HG03520 (cell line): Measurements from ENCODE around the gene STOML3.

Experiments used
- ATAC-seq: cut with Tn5 transposase; IDR thresholded peaks from one replicate; pipeline ENCODE4 v1.9.1; 2021; ENCODE audit warnings: mild to moderate bottlenecking, moderate library complexity; ENCODE audit not compliant: unreplicated experiment

The STOML3 gene

DNA sequence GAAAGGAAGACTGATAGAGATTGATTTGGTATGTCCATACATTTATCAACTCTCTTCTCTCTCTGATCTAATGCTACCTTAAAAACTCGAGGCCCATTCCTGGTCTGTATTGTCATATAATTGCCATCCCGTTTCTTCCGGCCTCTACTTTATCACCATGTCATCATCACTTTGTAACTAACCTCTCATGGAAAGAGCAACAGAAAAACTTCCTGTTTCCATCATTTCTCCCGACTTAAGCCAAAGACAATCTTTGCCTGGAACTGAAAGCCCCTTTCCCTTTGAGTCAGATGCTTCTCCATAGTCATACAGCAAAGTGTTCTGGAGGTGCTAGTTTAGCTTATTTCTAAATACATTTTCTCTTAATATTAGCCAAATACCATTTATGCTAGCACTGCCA is 2.8 kb upstream of the STOML3 start:
- ATAC-seq, result no peak

DNA sequence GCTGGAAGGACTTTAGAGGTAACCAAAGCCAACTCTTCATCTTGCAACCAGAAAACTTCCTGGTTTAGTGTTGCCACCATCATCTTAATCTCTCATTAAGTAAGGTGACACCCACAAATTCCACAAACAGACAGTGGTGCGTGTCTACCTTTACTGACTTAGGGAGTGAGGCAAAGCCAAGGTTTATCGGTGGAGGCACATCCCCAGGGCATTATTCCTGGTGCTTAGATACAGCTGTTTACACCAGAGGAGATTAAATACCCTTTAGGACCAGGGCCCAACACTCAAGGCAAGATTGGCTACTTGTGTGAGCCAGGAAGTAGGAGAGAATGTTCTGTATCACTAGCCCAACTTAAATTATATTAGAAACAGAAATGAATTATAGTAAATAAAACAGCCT is 9.5 kb downstream of the STOML3 start:
- no peak for ATAC-seq

DNA sequence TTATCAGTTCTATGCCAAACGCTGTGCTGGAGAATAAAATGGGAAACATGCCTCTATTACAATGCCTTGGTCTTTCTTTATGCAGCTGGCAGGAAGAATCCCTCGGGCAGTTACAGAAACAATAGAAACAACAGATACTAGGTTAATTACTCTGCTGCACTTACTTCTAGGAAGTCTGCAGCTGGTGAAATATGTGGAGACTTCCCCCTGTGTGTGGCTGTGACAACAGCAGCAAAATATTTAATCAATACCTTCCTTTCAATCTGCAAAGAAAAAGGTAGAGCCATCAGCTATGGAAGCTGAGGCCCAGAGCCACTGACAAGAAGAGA is 9.9 kb downstream of the STOML3 start:
- no peak for ATAC-seq

DNA sequence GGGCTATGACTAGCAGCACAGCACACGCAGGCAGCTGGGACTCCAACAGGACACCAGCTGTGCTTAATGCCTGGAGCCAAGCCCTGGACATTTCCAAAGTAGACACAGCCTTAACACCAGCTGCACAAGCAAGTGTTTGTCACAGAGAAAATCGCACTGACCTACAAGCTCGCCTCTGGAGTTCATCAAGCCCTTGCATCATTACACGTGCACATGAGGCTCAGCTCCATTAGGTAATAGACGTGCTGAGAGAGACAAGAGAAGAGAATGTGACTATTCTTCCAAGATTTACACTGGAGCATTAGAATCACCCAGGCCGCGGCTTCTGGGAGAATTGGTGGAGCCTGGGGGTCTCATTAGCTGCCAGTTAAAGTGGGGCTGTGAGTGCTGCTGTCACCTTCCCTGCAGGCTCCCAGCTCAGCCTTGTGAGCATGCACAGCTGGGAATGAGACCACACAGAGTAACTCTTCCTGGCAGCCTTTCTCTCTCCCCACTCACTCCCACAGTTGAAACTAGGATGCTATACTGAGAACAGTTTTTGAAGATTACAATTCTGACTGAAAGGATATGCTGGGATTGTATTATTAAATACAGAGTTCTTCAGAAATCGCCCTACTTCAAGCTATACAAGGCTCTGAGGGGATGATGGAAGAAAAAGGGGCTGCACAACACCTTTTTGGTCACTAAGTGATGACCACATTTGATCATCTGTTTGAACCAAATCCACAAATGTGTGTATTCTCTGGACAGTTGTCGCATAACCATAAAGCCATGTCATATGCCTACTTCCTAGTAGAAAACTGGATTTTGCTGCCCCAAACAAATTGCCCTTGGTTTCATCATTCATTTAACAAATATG is 10.5 kb downstream of the STOML3 start:
- no peak for ATAC-seq

DNA sequence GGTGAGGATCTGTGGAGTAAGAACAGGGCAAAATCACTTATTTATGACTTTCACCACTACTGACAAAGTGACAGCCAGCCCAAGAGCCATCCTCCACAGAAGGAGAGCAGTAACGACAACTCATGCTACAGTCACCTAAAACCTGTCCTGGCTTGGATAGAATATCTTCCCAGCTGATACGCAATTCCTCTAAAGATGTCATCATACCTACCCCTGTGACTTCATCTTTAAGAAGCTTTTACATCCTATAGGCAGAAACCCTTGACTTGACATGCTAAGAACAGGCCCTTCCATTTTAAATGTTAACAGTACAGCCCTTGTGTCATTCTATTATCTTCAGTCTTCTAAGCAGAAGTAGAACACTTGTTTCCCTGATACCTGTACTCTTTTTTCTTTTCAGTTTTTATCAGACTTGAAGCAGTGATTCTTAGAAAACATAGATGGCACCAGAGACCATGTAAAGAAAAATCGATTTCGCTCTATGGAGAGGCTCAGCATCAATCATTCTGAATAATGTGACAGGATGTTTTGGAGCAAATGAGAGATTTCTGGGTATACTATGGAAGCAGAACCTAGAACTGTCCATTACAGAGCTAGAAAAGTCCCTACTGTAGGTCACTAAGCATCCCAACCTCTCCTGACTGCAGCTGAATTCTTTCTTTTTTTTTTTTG is 20.1 kb downstream of the STOML3 start:
- no peak for ATAC-seq

DNA sequence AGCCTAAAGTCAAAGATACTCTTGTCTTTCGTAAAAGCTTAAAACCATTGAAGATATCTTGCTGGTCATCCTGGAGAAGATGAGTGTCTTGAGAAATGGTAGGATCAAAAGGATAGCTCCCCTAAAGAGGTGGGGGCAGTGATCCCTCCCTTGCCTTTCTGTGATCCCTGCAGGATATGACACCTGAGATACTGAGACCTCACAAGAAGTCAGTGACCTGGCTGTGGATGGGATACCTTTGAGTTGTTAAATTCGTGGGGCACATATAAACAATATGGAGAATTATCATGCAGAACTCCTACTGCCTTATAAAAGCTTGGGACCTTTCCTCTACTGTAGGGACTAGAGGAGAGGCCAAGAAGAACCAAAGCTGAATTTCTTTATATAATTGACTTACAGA is 21.4 kb downstream of the STOML3 start:
- ATAC-seq, result no peak

DNA sequence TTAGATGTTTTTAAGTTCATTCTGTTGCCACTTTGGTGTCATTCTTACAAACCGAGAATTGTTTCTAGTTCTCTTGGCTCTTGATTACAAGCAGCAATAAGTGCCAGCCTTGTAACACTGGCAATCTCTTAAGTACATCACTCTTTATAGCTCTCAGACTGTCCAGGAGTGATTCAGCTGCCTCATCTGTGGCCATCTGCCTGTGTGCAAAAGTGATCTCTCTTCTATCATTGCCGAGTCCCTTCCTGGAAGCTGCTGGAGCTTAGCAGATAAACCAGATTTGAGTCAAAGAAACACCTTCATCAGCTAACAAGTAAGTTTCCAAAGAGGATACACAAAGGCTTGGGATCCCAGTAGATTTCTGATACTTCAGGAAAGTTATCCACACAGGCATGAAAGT is 23.2 kb downstream of the STOML3 start:
- ATAC-seq, result no peak

DNA sequence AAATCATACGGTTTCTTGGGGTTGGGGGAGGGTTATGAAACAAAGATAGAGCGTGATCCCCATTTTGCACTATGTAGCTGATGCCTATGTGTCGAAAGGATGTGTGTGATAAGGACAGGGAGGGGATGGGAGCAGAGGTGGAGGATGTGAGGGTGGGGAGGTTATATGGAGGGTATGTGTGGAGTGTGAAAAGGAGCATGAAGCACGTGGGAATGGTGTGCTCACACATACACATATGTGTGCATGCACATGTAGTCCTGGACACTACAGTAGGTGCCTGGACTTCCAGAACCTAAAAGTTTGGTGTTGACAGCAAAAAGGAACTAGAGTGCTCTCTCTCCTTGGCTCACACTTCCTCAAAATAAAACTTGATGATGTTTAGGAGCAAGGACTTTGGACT is 25.4 kb downstream of the STOML3 start:
- no peak for ATAC-seq

DNA sequence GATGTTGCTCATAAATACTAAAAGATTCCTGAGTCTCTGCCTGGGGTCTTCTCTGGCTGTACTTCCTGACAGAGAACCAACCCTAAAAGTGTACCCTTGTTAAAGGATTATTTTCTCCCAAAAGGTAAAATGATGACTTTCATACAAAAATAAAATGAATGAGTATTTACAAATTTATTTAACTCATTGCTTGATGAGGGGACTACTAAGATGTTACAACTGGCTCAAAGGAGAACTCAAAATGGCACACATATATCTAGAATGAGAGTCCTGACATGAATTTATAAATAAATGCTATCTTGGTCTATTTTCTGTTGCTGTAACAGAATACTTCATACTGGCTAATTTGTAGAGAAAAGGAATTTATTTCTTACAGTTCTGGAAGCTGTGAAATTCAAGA is 30.5 kb downstream of the STOML3 start:
- ATAC-seq, result no peak

DNA sequence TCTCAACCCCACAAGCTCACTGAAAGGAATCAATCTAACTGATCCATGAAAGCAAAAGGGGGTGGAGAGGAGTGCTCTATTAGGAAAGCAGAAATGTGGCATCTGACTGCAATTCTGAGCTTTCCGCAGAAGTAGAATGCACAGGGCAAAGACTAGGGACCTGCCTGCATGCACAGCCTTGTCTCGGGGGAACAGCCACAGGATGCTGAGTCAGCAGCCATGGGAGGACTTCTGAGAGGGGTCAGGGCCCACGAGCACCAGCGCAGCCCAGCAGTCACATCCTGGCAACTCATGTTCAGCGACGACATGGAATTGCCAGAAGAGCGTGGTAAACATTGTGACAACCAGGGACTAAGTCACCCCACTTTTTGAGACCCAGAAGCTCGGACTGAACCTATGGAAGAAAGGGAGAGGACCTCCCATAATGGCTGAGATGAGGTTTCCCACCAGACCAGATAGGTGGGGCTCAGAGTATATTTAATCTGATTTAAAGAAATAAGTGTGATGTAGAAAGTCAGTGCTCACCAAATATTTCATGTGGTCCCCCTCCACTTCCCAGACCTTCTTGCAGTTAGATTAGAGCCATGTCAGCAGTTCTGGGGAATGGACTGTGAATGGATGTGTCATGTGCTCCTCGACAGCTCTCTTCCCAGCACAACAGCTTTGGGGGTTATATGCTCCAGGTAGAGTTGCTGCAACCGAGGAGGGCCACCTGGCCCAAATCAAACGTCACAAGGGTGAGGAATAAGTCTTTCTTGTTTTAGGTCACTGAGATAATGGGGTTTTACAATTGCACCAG is 32.6 kb downstream of the STOML3 start:
- no peak for ATAC-seq

DNA sequence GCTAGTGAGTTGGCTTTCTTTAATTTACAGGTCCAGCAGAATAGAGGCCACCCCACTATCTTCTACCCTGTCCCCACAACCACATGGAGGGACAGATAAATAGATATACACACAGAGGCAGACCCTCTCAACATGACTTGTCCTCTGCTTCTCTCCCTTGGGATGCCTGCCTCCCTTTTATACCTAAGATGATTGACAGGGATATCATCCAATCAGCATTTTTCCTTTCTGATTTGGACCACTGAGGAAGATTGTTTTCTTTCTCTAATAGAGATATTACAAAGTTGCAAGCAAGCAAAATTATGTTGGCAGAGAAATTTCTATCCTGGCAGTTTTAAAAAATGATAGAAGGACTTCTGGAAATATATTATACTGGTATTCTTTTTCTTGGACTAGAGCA is 35.8 kb downstream of the STOML3 start:
- no peak for ATAC-seq

DNA sequence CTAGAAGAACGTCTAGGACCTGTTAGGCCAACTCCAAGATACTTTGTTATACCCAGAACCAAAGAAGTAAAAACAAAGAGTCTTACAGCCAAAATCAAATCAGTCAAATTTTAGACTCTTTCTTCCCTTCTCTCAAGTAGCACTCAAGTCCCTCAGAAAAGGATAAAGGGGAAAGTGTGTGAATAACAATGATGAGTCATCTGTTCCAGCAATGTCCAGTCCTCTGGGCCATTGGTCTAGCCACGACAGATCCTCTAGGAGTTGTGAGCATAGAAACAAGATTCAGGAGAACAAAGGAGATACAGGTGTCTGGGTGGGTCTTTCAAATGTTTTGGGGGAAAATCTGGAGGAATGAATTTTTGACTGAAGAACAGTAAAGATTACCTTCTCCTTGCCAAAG is 36.3 kb downstream of the STOML3 start:
- no peak for ATAC-seq

DNA sequence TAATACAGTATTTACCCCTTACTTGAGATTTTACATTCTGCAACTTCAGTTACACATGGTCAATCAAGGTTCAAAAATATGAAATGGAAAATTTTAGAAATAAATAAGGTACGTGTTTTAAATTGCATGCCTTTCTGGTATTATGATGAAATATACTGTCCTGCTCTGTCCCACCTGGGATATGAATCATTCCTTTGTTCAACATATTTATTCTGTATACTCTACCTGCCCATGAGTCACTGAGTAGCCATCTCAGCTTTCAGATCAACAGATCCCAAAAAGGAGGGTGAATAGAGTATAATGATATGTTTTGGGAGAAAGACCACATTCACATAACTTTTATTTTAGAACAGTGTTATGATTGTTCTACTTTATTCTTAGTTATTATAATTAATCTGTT is 37.8 kb downstream of the STOML3 start:
- ATAC-seq, result no peak

DNA sequence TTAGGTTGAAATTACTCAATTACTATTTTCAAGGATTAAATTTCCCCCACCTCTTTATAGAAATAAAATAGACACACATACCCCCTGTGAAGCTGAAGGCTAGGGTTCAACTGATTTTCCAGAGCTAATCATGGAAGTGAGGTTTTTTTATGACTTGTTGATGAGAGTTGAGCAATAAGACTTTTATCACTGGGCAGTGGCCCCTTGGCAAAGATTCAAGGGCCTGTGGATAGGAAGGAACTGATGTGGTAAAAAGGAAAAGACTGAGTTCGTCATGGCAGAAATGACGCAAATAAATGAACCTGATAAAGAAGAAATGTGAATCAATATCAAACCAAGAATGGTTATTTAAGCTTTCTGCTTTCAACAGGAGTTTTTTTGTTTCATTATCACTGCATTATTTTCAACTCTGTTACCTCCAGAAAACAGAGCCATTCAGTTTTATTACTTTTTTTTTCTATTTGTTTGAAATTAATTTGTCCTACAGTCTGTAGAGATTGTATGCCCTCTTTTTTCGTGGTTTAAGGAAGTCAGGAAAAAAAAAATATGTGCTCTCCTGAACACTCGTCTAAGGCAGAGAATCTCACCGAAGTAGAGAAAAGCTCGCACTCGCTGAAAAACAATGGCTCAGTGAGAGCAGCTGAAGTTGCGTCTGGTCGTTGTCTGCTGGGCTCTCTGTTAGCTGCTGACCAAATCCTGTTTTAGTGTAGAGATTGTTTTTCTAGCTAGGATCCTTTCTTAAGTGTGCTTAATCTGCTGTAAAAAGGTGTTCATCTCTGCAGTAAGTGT is 38.9 kb downstream of the STOML3 start:
- ATAC-seq, result no peak

DNA sequence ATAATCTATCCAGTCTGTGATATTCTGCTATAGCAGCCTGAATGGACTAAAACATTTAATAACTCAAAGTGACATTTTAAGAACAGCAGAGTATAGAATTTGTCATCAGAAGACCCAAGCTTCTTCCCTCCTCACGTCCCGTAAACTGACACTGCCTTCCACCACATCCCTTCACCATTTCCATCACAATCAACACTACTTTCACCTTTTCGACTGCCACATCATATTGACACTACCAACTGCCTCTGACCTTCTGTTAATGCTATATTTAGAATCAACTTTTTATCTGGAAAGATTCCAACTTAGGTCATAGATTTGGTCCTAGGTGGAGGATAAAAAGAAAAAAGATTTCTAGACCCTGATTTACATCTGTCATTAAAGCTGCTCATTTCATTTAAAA is 39.6 kb downstream of the STOML3 start:
- no peak for ATAC-seq

DNA sequence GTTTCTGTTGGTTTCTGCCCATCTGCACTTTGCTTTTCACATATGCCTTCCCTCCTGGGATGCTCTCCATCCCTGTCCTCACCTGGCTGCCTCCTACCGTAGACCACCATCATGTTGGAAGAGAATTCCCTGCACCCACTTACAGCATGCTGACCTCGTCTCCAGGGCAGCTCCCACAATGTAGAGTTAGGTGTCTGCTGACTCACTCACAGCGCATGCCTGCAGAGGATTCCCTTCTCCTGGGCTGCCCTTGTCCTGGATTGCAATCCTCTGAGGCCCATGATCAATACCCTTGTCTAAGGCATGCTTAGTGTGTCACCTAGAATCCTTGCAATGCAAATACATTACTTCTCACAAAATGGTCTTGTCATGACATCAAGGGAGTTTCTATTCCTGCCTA is 43.6 kb downstream of the STOML3 start:
- no peak for ATAC-seq

DNA sequence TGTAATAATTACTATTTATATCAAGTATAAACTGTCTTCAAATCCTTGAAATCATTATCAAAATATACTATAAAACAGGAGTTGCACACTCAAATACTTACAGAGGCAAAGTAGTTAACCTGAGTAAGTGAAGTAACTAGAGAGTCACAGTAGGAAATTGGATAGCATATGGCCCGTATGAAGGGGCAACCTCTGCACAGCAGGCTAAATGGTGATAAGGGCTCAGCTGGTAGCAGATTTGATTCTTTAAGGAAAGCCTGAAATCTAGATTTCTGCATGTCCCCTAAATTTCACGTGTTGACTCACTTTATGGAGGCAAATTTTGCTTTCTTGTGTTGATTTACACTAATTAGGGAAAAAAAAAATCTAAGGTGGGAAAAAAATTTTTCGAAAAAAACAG is 46.4 kb downstream of the STOML3 start:
- no peak for ATAC-seq

DNA sequence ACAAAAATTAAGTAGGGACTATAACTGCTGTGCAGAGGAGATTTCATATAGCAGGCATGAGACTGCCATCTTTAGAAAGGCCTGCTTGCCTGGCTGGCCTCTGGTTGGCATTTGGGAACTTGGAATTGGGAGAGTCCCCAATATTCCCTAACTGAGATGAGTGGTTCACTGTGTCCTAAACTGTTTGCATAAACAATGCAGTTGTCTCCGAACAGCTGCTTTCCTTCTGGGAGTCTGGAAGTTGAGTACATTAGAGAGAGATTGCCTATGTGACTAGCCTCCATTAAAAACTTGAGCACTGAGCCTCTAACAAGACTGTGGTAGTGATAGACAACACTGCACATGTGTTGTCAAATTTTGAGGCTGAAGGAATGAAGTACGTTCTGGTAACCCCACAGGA is 47.4 kb downstream of the STOML3 start:
- ATAC-seq, result no peak

DNA sequence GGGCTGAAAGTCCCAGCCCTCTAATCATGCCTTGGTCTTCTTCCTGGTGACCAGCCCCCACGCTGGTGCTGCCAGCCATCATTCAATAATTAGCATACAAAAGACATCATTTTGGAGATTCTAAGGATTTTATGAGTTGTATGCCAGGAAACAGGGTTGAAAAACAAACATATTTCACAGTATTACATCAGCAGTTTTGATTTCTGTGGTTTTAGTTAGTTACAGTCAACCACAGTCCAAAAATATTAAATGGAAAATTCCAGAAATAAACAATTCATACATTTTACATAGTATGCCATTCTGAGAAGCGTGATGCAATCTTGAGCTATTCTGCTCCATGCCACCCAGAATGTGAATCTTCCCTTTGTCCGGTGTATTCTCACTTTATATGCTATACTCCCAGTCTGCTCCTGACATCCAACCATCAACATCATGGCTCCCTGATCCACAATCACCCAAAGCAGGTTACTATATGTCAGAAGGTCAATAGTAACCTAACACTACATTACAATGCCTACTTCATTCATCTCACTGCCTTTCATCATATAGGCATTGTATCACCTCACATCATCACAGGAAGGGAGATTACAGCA is 49.2 kb downstream of the STOML3 start:
- ATAC-seq, result no peak

DNA sequence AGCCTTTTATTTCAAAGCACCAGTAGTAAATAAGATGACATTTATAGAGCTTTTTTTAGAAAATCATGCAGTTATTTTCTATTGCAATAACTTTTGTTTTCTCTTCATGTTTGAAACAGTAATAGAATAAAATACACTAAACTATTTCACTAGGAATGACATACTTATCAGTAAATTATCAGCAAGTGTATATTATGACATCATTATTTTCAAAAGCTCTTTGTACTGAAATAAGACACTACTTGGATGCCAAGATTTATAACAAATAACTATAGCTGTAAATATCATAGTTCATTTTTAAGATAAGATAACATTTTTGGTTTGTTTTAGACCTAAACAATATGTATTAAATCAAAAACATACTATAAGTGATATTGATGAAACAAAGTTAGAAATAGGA is 56.8 kb downstream of the STOML3 start:
- no peak for ATAC-seq

DNA sequence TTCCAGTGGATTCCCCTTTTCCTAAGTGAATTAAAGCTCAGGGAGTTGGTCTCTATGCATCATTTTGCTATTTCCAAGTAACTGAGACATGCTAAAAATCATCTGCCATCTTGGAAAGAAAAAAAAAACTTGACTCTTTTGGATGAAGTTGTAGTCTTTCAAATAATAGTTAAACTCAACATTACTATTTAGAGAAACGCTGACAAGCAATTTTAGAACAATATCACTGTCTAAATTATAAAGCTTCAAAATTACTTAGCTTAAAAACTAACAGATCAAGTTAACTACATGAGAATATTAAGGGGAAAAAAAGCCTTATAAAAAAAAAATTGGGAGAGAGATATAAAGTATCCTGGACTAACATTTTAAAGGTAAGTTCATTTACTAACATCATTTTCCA is 68.5 kb downstream of the STOML3 start:
- ATAC-seq, result no peak
